HCT116 (cell line): ENCODE data around the gene CLSTN3. TPM values are rescaled to one million over a fixed set of nuclear protein-coding genes. Genes with fewer than 3 reads are reported as not detected.
A peak's percentile ranks its signal among the peaks of the same experiment; 100 is the strongest.

ENCODE experiments used
- ATAC-seq: fragments of 200-7000 bp; cut with Tn5 transposase; 2 replicates; pipeline ENCODE4 v1.9.1; 2020; ENCODE audit warnings: mild to moderate bottlenecking, moderate library complexity
- BruUV-seq: library from RNA; stranded (reverse); fragments of 400-500 nt; replicated peaks from 2 replicates; lab custom pipeline; 2021; lab: Mats Ljungman, UMichigan
- CTCF ChIA-PET: fragments of 300-600 bp; sonication (Branson Sonifier 250); formaldehyde crosslinking; loops from one replicate; lab custom pipeline; 2021; ENCODE audit warnings: antibody characterized with exemption; lab: Charles Lee
- POLR2A ChIA-PET: fragments of 300-600, 350-600 bp; sonication (Branson Sonifier 250); formaldehyde crosslinking; loops from one replicate; lab custom pipeline; 2021; ENCODE audit warnings: antibody characterized with exemption; lab: Charles Lee
- RAD21 ChIA-PET, 2 experiments: fragments of 300-600 bp; sonication (Branson Sonifier 250); formaldehyde crosslinking; loops; one replicate each; lab custom pipeline; 2023; ENCODE audit warnings: low total read pairs in 2 of 2; ENCODE audit not compliant: uncharacterized antibody in 2 of 2, unreplicated experiment in 2 of 2, low non-redundant PET in 1 of 2; lab: Charles Lee
- DNase-seq: peaks from one replicate; pipeline ENCODE4 v3.0.0-alpha.2; 2010; ENCODE audit warnings: low read depth, low spot score
- H2AFZ ChIP-seq: fragments of 200-600 bp; shearing (Covaris generic), sonication (generic); 2 replicates; pipeline ENCODE4 v1.6.1; 2017; ENCODE audit warnings: low read depth, mixed run types, mixed read lengths, antibody characterized with exemption, low read length; ENCODE audit not compliant: poor library complexity, severe bottlenecking
- H3K27ac ChIP-seq: 2 replicates; pipeline ENCODE4 v1.5.1; 2012; ENCODE audit warnings: low read depth, low read length
- H3K27me3 ChIP-seq: fragments of 200-600 bp; sonication (generic); 2 replicates; pipeline ENCODE4 v1.6.1; 2016; ENCODE audit warnings: mixed run types, low read length, mixed read lengths; ENCODE audit not compliant: insufficient read depth
- H3K36me3 ChIP-seq, 2 experiments: fragments of 200-500 bp in 1 of 2; fragments of 200-600 bp in 1 of 2; sonication (Bioruptor generic) in 1 of 2; sonication (generic) in 1 of 2; 2 replicates each; pipeline versions ENCODE4 v1.5.1 to v1.6.1; 2014 to 2016; ENCODE audit warnings: low read length in 2 of 2, inconsistent platforms in 1 of 2, mixed read lengths in 1 of 2, mixed run types in 1 of 2; ENCODE audit not compliant: insufficient read depth in 2 of 2, control insufficient read depth in 1 of 2
- H3K4me1 ChIP-seq, 2 experiments: fragments of 200-600 bp in 1 of 2; sonication (generic) in 1 of 2; 2 replicates each; pipeline versions ENCODE4 v1.5.1 to v1.6.1; 2012 to 2017; ENCODE audit warnings: low read length in 2 of 2, inconsistent platforms in 1 of 2, mild to moderate bottlenecking in 1 of 2, mixed read lengths in 1 of 2, mixed run types in 1 of 2, moderate library complexity in 1 of 2; ENCODE audit not compliant: insufficient read depth in 2 of 2, control insufficient read depth in 1 of 2
- H3K4me2 ChIP-seq: fragments of 200-600 bp; sonication (generic); 2 replicates; pipeline ENCODE4 v1.6.1; 2017; ENCODE audit warnings: mixed run types, low read length, mixed read lengths
- H3K4me3 ChIP-seq, 2 experiments: fragments of 200-600 bp in 1 of 2; sonication (generic) in 1 of 2; replicated peaks in 1 of 2; 2 replicates each; pipeline ENCODE4 v1.5.1; 2011 to 2016; ENCODE audit warnings: low read length in 2 of 2, control low read depth in 1 of 2, low read depth in 1 of 2, mild to moderate bottlenecking in 1 of 2, mixed read lengths in 1 of 2, mixed run types in 1 of 2
- H3K79me2 ChIP-seq: fragments of 200-600 bp; sonication (generic); 2 replicates; pipeline ENCODE4 v1.6.1; 2017; ENCODE audit warnings: mild to moderate bottlenecking, mixed run types, low read length, moderate library complexity, mixed read lengths; ENCODE audit not compliant: insufficient read depth
- H3K9ac ChIP-seq: fragments of 200-600 bp; sonication (generic); 2 replicates; pipeline ENCODE4 v1.6.1; 2016; ENCODE audit warnings: low read length, mixed read lengths
- H3K9me2 ChIP-seq: fragments of 200-600 bp; sonication (generic), shearing (Covaris generic); 2 replicates; pipeline ENCODE4 v1.6.1; 2017; ENCODE audit warnings: mixed run types, mild to moderate bottlenecking, moderate library complexity; ENCODE audit not compliant: insufficient read depth
- H3K9me3 ChIP-seq, 2 experiments: fragments of 200-500 bp in 1 of 2; fragments of 200-600 bp in 1 of 2; sonication (Bioruptor generic) in 1 of 2; sonication (generic) in 1 of 2; 2 replicates each; pipeline ENCODE4 v1.6.1; 2014 to 2017; ENCODE audit warnings: low read length in 2 of 2, mixed read lengths in 2 of 2, inconsistent platforms in 1 of 2, low read depth in 1 of 2, mild to moderate bottlenecking in 1 of 2, mixed run types in 1 of 2, moderate library complexity in 1 of 2; ENCODE audit not compliant: control insufficient read depth in 1 of 2, insufficient read depth in 1 of 2
- H4K20me1 ChIP-seq: fragments of 200-600 bp; sonication (generic), shearing (Covaris generic); 2 replicates; pipeline ENCODE4 v1.6.1; 2017; ENCODE audit warnings: mixed run types, mild to moderate bottlenecking, moderate library complexity; ENCODE audit not compliant: insufficient read depth
- ATF3 ChIP-seq: IDR thresholded peaks from 2 replicates; pipeline ENCODE4 v1.6.1; 2012
- POLR2A ChIP-seq: IDR thresholded peaks from 2 replicates; pipeline ENCODE4 v1.7.0; 2011; ENCODE audit warnings: borderline replicate concordance; ENCODE audit not compliant: insufficient read depth, insufficient read length; ENCODE audit errors: extremely low read depth
- RAD21 ChIP-seq: IDR thresholded peaks from 2 replicates; pipeline ENCODE4 v1.6.1; 2012; ENCODE audit warnings: low read depth, mild to moderate bottlenecking
- REST ChIP-seq: IDR thresholded peaks from 2 replicates; pipeline ENCODE4 v1.6.1; 2012; ENCODE audit warnings: low read depth
- SRF ChIP-seq: IDR thresholded peaks from 2 replicates; pipeline ENCODE4 v1.6.1; 2012; ENCODE audit warnings: low read depth
- YY1 ChIP-seq: IDR thresholded peaks from 2 replicates; pipeline ENCODE4 v1.6.1; 2011; ENCODE audit warnings: low read length, low read depth, moderate library complexity, mild to moderate bottlenecking; ENCODE audit not compliant: insufficient replicate concordance; ENCODE audit errors: extremely low read depth
- intact Hi-C: fragments of 100-400 bp; cut with micrococcal nuclease; formaldehyde crosslinking; loops from 2 replicates; pipeline ENCODE4 v1.10.0; 2022
- total RNA-seq: library from RNA; stranded (reverse); gene quantifications from one replicate; pipeline ENCODE4 v1.2.1, GENCODE V29; 2021; ENCODE audit not compliant: unreplicated experiment
- TF ChIP-seq, protein P1 (sequence below), 3 experiments: fragments of 200-600 bp in 1 of 3; sonication (generic) in 1 of 3; IDR thresholded peaks in 2 of 3; conservative IDR thresholded peaks in 1 of 3; 2 replicates each; pipeline ENCODE4 v1.5.1; 2012 to 2017; ENCODE audit warnings: low read depth in 2 of 3, low read length in 2 of 3, antibody characterized with exemption in 1 of 3, borderline replicate concordance in 1 of 3, control low read depth in 1 of 3, mild to moderate bottlenecking in 1 of 3, mixed read lengths in 1 of 3, mixed run types in 1 of 3, moderate library complexity in 1 of 3; ENCODE audit not compliant: insufficient read depth in 1 of 3

Gene CLSTN3
- total RNA-seq, 1 experiment from 2014 or later = 23.0 TPM

DNA sequence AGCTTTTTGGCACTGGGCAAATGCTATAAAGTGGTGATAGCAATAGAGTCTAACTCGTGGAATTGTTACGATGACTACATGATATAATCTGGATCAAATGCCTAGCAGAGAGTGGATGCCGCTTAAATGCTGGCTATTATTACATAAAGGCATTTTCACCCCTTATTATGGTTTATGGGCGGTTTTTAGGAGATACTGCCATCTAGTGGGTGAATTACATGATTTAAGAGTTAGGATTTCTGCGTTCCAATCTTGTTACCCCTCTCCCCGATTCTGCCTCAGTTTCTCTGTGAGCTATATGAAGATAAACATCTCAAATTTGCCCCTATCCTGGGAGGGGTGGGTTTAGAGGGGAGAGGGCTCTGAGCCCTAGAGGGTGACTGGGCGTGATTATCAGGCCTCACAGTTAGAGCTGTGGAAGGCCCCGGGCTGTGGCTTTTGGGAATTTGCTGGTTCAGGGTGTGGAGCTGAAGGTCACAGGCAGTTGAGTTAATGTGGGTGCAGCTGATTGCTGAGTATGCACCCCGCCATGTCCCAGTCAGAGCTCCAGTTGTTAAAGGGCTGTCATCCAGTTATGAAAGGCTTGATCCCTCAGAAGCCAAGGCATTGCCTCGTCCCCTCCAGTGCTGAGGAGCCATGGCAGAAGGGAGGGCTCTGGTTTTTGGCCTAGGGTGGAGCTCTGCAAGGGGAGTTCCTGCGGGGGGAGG, 14.4 kb downstream of the CLSTN3 start:
- DNase-seq = peak; percentile 18
- Histone ChIP-seq H3K36me3 (peaks cover 0 to 21% of the 10 kb centered on the region in 2 experiments; a peak in 3 of 4 replicates), H3K79me2 (no peaks in the 10 kb centered on the region), H3K27me3 (no peaks in the 10 kb centered on the region), H3K4me2 (no peak overlapping the region), H4K20me1 (no peaks in the 10 kb centered on the region), H3K9me3 (no peaks in the 10 kb centered on the region), H3K4me3 (no peak overlapping the region), H3K9ac (no peak overlapping the region), H3K27ac (no peak overlapping the region), H3K4me1 (no peaks in the 10 kb centered on the region), H3K9me2 (no peaks in the 10 kb centered on the region), H2AFZ (no peak overlapping the region)
- RAD21 ChIA-PET = interaction anchor here in 1 of 2 experiments (0.6 to 1.2 kb wide), 2 partner anchors 198 to 496 kb away, joined by 3 read pairs; no protein-coding TSS in a partner anchor
- no peak for TF ChIP-seq REST
- no peak for TF ChIP-seq SRF
- TF ChIP-seq ATF3 = no peak
- TF ChIP-seq YY1 = no peak
- peak; percentile 50 for TF ChIP-seq RAD21
- no peak for TF ChIP-seq POLR2A
- TF ChIP-seq, protein P1, sequence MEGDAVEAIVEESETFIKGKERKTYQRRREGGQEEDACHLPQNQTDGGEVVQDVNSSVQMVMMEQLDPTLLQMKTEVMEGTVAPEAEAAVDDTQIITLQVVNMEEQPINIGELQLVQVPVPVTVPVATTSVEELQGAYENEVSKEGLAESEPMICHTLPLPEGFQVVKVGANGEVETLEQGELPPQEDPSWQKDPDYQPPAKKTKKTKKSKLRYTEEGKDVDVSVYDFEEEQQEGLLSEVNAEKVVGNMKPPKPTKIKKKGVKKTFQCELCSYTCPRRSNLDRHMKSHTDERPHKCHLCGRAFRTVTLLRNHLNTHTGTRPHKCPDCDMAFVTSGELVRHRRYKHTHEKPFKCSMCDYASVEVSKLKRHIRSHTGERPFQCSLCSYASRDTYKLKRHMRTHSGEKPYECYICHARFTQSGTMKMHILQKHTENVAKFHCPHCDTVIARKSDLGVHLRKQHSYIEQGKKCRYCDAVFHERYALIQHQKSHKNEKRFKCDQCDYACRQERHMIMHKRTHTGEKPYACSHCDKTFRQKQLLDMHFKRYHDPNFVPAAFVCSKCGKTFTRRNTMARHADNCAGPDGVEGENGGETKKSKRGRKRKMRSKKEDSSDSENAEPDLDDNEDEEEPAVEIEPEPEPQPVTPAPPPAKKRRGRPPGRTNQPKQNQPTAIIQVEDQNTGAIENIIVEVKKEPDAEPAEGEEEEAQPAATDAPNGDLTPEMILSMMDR (IDR thresholded peaks at IDR 0.05 in 2 of 3, conservative IDR thresholded peaks at IDR 0.05 in 1 of 3; ENCODE audit: borderline replicate concordance in 1 of 3, insufficient read depth in 1 of 3, low read depth in 2 of 3, low read length in 2 of 3) = peak; percentile 32 to 74 (median 43); a peak in 4 of 6 replicates
- peak; percentile 58 for ATAC-seq
- intact Hi-C loops = no loop called here
- CTCF ChIA-PET = interaction anchor here (1.2 to 2.6 kb wide), 3 partner anchors 14 to 42 kb away, joined by 4 to 9 read pairs (median 4); no protein-coding TSS in a partner anchor
- no TSS peak for BruUV-seq
- POLR2A ChIA-PET = interaction anchor here (1.1 kb wide), 1 partner anchor 201 kb away, joined by 3 read pairs; the partner anchor contains the start of genes C12orf57 and RNU7-1
